GM13977 (cell line): ENCODE measurements around the gene RBM17.

ENCODE experiments used
- DNase-seq: peaks from one replicate; pipeline ENCODE4 v3.0.0; 2012; ENCODE audit warnings: low spot score
- in situ Hi-C: fragments of 300-500 bp; cut with MboI; formaldehyde crosslinking; loops from one replicate; pipeline ENCODE4 v1.12.0; 2022; ENCODE audit warnings: low sequenced_read_pairs, low pct_unique_long_range_greater_than_20kb, mixed read lengths, inconsistent platforms; ENCODE audit not compliant: unreplicated experiment
- TF ChIP-seq, protein P1 (sequence below): IDR thresholded peaks from 2 replicates; pipeline ENCODE4 v1.5.1; 2012; ENCODE audit warnings: mild to moderate bottlenecking, control low read depth; ENCODE audit not compliant: insufficient read depth; ENCODE audit errors: extremely low read depth, missing control alignments

The RBM17 gene

DNA sequence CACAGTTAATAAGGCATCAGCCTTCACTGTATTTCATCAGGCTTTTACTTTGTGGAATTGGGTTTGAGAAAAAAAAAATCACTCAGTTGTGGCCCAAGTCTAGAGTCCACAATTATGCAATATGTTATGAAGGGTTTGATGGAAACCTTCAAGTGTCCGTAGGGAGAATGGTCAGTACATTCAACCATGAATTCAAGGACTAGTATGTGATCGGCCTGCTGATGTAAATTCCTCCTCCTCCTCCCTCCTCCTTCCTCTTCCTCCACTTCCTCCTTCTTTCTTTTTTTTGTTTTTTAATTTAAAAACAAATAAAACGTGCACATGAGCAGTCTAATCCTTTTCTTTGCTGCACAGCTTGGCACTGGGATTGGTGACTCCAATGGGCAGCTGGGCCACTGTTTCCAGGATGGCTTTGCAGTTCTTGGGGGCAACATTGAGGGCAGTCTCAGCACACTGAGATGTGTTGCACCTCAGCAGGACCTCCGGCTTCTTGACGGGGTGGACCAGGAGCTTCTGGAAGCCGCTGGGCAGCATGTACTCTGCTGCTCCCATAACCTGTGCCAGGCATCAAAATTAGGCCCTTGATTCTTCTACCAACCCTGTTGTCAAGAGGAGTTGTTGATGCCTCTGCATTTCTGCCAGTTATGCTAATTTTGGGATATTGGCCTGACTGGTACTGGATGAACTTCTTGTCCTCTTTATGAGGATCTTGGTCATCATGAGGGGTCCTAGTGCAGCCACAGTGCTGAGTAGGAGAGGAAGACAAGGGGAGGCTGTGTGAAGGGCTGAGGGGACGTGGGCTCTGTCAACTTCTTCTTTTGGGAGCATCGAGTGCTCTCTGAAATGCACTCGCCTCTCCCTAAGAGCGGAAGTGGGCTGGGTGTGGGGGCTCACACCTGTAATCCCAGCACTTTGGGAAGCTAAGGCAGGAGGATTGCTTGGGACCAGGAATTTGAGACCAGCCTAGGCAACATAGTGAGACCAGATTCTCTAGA is 17.4 kb upstream of the RBM17 start:
- no peak for DNase-seq
- TF ChIP-seq, protein P1, sequence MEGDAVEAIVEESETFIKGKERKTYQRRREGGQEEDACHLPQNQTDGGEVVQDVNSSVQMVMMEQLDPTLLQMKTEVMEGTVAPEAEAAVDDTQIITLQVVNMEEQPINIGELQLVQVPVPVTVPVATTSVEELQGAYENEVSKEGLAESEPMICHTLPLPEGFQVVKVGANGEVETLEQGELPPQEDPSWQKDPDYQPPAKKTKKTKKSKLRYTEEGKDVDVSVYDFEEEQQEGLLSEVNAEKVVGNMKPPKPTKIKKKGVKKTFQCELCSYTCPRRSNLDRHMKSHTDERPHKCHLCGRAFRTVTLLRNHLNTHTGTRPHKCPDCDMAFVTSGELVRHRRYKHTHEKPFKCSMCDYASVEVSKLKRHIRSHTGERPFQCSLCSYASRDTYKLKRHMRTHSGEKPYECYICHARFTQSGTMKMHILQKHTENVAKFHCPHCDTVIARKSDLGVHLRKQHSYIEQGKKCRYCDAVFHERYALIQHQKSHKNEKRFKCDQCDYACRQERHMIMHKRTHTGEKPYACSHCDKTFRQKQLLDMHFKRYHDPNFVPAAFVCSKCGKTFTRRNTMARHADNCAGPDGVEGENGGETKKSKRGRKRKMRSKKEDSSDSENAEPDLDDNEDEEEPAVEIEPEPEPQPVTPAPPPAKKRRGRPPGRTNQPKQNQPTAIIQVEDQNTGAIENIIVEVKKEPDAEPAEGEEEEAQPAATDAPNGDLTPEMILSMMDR: no peak
- in situ Hi-C loops: no loop called here

DNA sequence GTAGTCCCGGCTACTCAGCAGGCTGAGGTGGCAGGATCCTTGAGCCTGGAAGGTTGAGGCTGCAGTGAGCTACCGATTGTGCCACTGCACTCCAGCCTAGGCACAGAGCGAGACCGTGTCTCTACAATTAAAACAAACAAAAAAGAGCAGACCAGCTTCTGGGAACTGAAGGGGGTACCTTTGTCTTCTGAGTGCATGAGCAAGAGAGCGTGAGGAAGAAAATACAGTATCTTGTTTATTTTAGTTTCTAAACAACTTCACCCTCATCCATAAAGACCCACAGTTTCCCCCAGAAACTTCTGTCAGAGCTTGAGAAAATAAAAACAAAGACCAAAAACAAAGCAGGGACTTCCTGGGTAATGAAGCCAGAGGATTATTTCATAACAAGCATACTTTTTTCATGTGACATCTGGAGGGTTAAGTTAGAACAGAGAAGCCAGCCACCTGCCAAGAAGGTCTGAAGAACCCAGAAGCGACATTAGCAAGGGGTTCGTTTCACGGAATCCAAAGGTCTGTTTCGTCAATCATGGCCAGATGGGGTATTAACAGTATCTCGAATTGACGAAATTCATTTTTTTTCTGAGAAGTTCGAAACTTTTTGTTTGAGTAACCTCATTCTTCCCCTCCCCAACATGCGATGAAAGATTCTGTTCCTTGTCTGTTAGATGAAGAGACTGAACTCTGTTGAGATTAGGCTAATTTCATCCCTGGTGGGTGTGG is 16.5 kb upstream of the RBM17 start:
- in situ Hi-C loops: no loop called here
- TF ChIP-seq, protein P1: no peak
- peak; percentile 67 for DNase-seq

DNA sequence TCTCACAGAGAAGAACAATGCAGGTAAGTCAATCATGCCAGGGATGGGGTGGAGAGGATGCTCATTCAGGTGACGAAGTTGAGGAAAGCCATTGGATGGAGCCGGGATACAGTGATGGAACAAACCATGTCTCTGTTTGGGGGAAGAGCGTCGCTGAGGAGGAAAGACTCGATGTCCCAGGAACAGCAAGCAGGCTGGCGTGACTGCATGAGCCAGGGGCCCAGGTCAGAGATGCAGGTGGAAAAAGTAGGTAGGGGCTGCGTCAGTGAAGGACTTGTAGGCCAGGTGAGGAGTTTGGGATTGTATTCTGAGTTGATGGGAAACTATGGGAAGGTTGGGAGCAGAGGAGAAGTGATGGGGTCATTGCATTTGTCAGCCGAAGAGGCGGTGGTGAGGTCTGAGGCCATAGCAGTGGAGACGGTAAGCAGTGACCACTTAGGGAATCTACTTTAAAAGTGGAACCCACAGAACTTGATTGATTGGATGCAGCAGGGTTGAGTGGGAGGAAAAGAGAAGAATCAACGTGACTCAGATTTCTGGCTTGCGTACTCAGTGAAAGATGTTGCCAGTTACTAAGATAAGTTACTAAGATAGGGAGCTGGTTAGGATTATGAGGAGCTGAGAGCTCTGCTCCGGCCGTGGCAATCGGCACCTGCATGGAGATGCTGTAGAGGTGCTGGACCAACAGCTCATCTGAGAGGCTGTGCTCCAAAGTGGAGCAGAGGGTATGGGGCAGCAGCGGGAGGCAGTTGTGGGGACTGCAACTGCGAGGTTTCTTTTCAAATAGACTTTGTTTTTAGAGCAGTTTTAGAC is 14.1 kb upstream of the RBM17 start:
- TF ChIP-seq, protein P1: no peak
- DNase-seq: no peak
- in situ Hi-C loops: no loop called here

DNA sequence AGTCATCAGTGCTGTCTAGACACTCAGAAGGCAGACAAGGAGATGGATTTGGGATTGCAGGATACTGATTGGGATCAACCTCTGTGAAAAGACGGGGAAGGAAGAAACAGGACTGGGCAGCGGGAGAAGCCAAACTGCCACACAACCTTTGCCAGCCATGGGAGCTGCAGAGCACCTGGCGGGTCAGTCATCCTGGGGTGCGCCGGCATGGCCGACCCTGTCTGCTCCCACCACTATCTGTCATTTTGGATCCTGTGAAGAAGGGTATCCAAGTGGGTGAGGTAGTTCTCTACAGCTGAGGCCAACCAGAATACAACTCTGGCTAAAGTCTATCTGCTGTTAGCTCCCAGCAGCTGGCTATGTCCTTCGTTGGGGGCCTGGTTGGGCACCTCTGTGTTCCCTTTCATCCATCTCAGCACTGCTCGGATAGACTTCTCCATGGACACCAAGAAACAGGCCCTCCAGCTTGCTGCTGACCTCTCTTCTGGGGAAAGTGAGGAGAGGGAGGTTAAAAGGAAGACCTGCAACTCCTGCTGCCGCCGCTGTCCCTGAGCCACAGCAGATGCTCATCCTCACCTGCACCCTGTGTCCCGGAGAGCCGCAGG is 11.7 kb upstream of the RBM17 start:
- in situ Hi-C loops: no loop called here
- no peak for DNase-seq
- TF ChIP-seq, protein P1: no peak

DNA sequence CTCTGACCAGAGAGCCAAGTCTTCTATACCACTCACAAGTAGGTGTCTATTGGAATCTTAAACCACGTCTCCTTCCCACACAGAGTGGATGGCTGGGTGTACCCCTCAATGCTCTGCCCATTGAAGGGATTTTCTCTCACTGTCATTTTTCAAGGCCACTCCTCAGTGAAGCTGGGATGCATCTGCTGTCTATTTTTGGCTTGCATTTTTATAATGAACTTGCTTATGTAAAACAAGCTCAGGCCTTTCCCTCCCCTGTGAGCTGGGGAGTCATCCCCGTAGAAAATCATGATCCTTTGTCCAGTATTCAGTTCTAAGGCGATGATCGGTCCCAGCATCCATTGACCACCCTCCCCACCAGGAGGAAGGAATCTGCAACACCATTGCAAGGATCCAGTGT is 9.8 kb upstream of the RBM17 start:
- no peak for DNase-seq
- TF ChIP-seq, protein P1: no peak
- in situ Hi-C loops: no loop called here
